Thymus (tissue), 11 donors: ENCODE measurements around the gene CFAP74. TPM values are rescaled to one million over a fixed set of nuclear protein-coding genes. Genes with fewer than 3 reads are reported as not detected.
"Not testable (repeated sequence)": the region's sequence is repeated elsewhere in the genome, so short reads cannot be mapped to it uniquely, and the experiment has no call there.

ENCODE experiments used
- DNase-seq, 9 donors: peaks; one replicate each; pipeline ENCODE4 v3.0.0-alpha.2; 2013; ENCODE audit warnings: low spot score in 9 of 9, low read depth in 6 of 9, missing footprints in 1 of 9
- H3K27ac ChIP-seq, 2 donors: one replicate each; pipeline ENCODE4 v1.5.1; 2013; ENCODE audit warnings: control low read depth in 1 of 2, low read depth in 1 of 2, low read length in 1 of 2, mild to moderate bottlenecking in 1 of 2, moderate library complexity in 1 of 2
- H3K27me3 ChIP-seq, 2 donors: one replicate each; pipeline ENCODE4 v1.5.1; 2013; ENCODE audit warnings: low read length in 1 of 2; ENCODE audit not compliant: control insufficient read depth in 2 of 2, insufficient read depth in 1 of 2
- H3K36me3 ChIP-seq, 2 donors: one replicate each; pipeline ENCODE4 v1.5.1; 2013; ENCODE audit warnings: low read length in 1 of 2, mild to moderate bottlenecking in 1 of 2, moderate library complexity in 1 of 2; ENCODE audit not compliant: control insufficient read depth in 2 of 2, insufficient read depth in 2 of 2
- H3K4me1 ChIP-seq, 2 donors: one replicate each; pipeline ENCODE4 v1.5.1; 2013; ENCODE audit warnings: low read length in 2 of 2; ENCODE audit not compliant: control insufficient read depth in 2 of 2, insufficient read depth in 2 of 2
- H3K4me3 ChIP-seq, 2 donors: one replicate each; pipeline ENCODE4 v1.5.1; 2013; ENCODE audit warnings: low read length in 2 of 2, control low read depth in 1 of 2, mild to moderate bottlenecking in 1 of 2
- H3K9me3 ChIP-seq, 2 donors: one replicate each; pipeline ENCODE4 v1.5.1; 2013; ENCODE audit warnings: low read length in 1 of 2, mild to moderate bottlenecking in 1 of 2; ENCODE audit not compliant: control insufficient read depth in 2 of 2, insufficient read depth in 1 of 2
- WGBS: extraction: QIAGEN DNeasy Blood & Tissue Kit; methylation state at CpG from one replicate; pipeline ENCODE4 v1.1.7; 2013; 5-methylcytosine and 5-hydroxymethylcytosine counted together
- polyA plus RNA-seq: library from polyadenylated mRNA; stranded (reverse); fragments of 200-250 nt; gene quantifications from one replicate; pipeline ENCODE4 v1.2.3, GENCODE V29; 2013
- total RNA-seq: library from RNA; stranded (reverse); fragments of 120-200 nt; gene quantifications from one replicate; pipeline ENCODE4 v1.2.4, GENCODE V29; 2013
- donor health status: healthy.

Gene CFAP74
- total and polyA plus RNA-seq, 2 donors, result 0.09 to 0.16 TPM

- DNase-seq, result no peak
- peaks cover under 1 to 17% of the 10 kb centered on the region in 2 donors for H3K9me3 ChIP-seq
- no peak overlapping the region for H3K4me3 ChIP-seq
- no peaks in the 10 kb centered on the region for H3K36me3 ChIP-seq
- H3K4me1 ChIP-seq, result peaks cover 0 to 6% of the 10 kb centered on the region in 2 donors
- peaks cover 0 to 10% of the 10 kb centered on the region in 2 donors for H3K27me3 ChIP-seq
- no peak overlapping the region for H3K27ac ChIP-seq
- WGBS, result 92% methylated on average over 32 of the region's 32 CpGs
Measured at GRCh38 chr1:1985375-1986050, 18.1 kb downstream of the CFAP74 start.

- Histone ChIP-seq H3K27me3 (peaks cover 0 to 10% of the 10 kb centered on the region in 2 donors), H3K9me3 (peaks cover 1 to 24% of the 10 kb centered on the region in 2 donors), H3K27ac (no peak overlapping the region), H3K4me1 (peaks cover 0 to 6% of the 10 kb centered on the region in 2 donors), H3K36me3 (no peaks in the 10 kb centered on the region), H3K4me3 (no peak overlapping the region)
- no peak for DNase-seq
- WGBS, result 87% methylated on average over 17 of the region's 17 CpGs
Measured at GRCh38 chr1:1984560-1985070, 19.0 kb downstream of the CFAP74 start.

GRCh38 chr1:1982379-1983232, 21.0 kb downstream of the CFAP74 start:
- no peak for DNase-seq
- Histone ChIP-seq H3K4me1 (no peaks in the 10 kb centered on the region), H3K4me3 (no peak overlapping the region), H3K27ac (no peak overlapping the region), H3K27me3 (no peaks in the 10 kb centered on the region), H3K36me3 (no peaks in the 10 kb centered on the region), H3K9me3 (peaks cover 1 to 28% of the 10 kb centered on the region in 2 donors)
- 92% methylated on average over 36 of the region's 36 CpGs for WGBS

GRCh38 chr1:1981631-1982327, 21.8 kb downstream of the CFAP74 start:
- not testable (repeated sequence) for DNase-seq, H3K36me3 ChIP-seq, H3K4me1 ChIP-seq, H3K4me3 ChIP-seq, H3K27me3 ChIP-seq, H3K27ac ChIP-seq
- peaks cover 1 to 28% of the 10 kb centered on the region in 2 donors for H3K9me3 ChIP-seq
- WGBS, result 92% methylated on average over 71 of the region's 73 CpGs

- H3K4me1 ChIP-seq, result no peaks in the 10 kb centered on the region
- 96% methylated on average over 26 of the region's 26 CpGs for WGBS
- no peak overlapping the region for H3K4me3 ChIP-seq
- no peak for DNase-seq
- no peaks in the 10 kb centered on the region for H3K36me3 ChIP-seq
- H3K27me3 ChIP-seq, result no peaks in the 10 kb centered on the region
- no peak overlapping the region for H3K27ac ChIP-seq
- peaks cover 1 to 28% of the 10 kb centered on the region in 2 donors for H3K9me3 ChIP-seq
Measured at GRCh38 chr1:1981142-1981500, 22.5 kb downstream of the CFAP74 start.

GRCh38 chr1:1980467-1981141, 23.0 kb downstream of the CFAP74 start:
- no peak overlapping the region for H3K27ac ChIP-seq
- 96% methylated on average over 42 of the region's 42 CpGs for WGBS

GRCh38 chr1:1979482-1980165, 24.0 kb downstream of the CFAP74 start:
- H3K27me3 ChIP-seq, result no peaks in the 10 kb centered on the region

More at GRCh38 chr1:1980467-1981141, 23.0 kb downstream of the CFAP74 start:
- Histone ChIP-seq H3K4me3 (no peak overlapping the region), H3K36me3 (no peaks in the 10 kb centered on the region), H3K27me3 (no peaks in the 10 kb centered on the region), H3K4me1 (no peaks in the 10 kb centered on the region), H3K9me3 (peaks cover 1 to 28% of the 10 kb centered on the region in 2 donors)
- DNase-seq, result no peak

GRCh38 chr1:1978690-1979481, 24.7 kb downstream of the CFAP74 start:
- 96% methylated on average over 49 of the region's 51 CpGs for WGBS
- not testable (repeated sequence) for H3K27me3 ChIP-seq, H3K27ac ChIP-seq, H3K36me3 ChIP-seq, H3K4me1 ChIP-seq, DNase-seq, H3K4me3 ChIP-seq
- H3K9me3 ChIP-seq, result peaks cover 1 to 28% of the 10 kb centered on the region in 2 donors

More at GRCh38 chr1:1979482-1980165, 24.0 kb downstream of the CFAP74 start:
- H3K9me3 ChIP-seq, result peaks cover 1 to 28% of the 10 kb centered on the region in 2 donors
- H3K4me3 ChIP-seq, result no peak overlapping the region
- H3K4me1 ChIP-seq, result no peaks in the 10 kb centered on the region
- H3K27ac ChIP-seq, result no peak overlapping the region
- H3K36me3 ChIP-seq, result no peaks in the 10 kb centered on the region
- no peak for DNase-seq
- 94% methylated on average over 60 of the region's 61 CpGs for WGBS
